IMR-90 (cell line): Measurements from ENCODE around the gene DAPK1. TPM values are rescaled to one million over a fixed set of nuclear protein-coding genes. Genes with fewer than 3 reads are reported as not detected.

Experiments used
- ATAC-seq: fragments of 200-7000 bp; cut with Tn5 transposase; 2 replicates; pipeline ENCODE4 v1.9.1; 2020; ENCODE audit warnings: low read depth, mild to moderate bottlenecking, moderate library complexity
- BruUV-seq: library from RNA; stranded (reverse); fragments of 400-500 nt; replicated peaks from 2 replicates; lab custom pipeline; 2021; lab: Mats Ljungman, UMichigan
- CTCF ChIA-PET: fragments of 300-600 bp; formaldehyde crosslinking; extraction: SDS; loops from one replicate; lab custom pipeline; 2021; ENCODE audit warnings: antibody characterized with exemption; lab: Yijun Ruan, JAX
- POLR2A ChIA-PET: fragments of 300-600 bp; sonication (Branson Sonifier 250); formaldehyde crosslinking; loops from one replicate; lab custom pipeline; 2022; ENCODE audit warnings: antibody characterized with exemption; ENCODE audit not compliant: unreplicated experiment; lab: Charles Lee
- DNase-seq: peaks from one replicate; pipeline ENCODE4 v3.0.0; 2013
- H2AFZ ChIP-seq: replicated peaks from 2 replicates; pipeline ENCODE3; 2013; ENCODE audit warnings: low read length, mild to moderate bottlenecking; ENCODE audit not compliant: poor library complexity
- H2AK5ac ChIP-seq: 2 replicates; pipeline ENCODE4 v1.6.1; 2013; ENCODE audit warnings: low read depth, low read length, inconsistent platforms
- H2AK9ac ChIP-seq: replicated peaks from 2 replicates; pipeline ENCODE3; 2013; ENCODE audit warnings: mild to moderate bottlenecking, low read depth, low read length, moderate library complexity; ENCODE audit not compliant: poor library complexity
- H2BK120ac ChIP-seq: 2 replicates; pipeline ENCODE4 v1.6.1; 2013; ENCODE audit warnings: low read depth, low read length, inconsistent platforms
- H2BK15ac ChIP-seq: 3 replicates; pipeline ENCODE4 v1.6.1; 2013; ENCODE audit warnings: low read depth, low read length, inconsistent platforms
- H2BK20ac ChIP-seq: 2 replicates; pipeline ENCODE4 v1.6.1; 2013; ENCODE audit warnings: low read depth, mild to moderate bottlenecking, inconsistent platforms, low read length, moderate library complexity
- H2BK5ac ChIP-seq: 2 replicates; pipeline ENCODE4 v1.6.1; 2013; ENCODE audit warnings: mild to moderate bottlenecking, low read depth, low read length, inconsistent platforms; ENCODE audit not compliant: poor library complexity, severe bottlenecking
- H3K14ac ChIP-seq: replicated peaks from 2 replicates; pipeline ENCODE4 v1.6.1; 2013; ENCODE audit warnings: low read depth, low read length, inconsistent platforms
- H3K18ac ChIP-seq: 2 replicates; pipeline ENCODE4 v1.6.1; 2013; ENCODE audit warnings: low read depth, low read length, control low read depth
- H3K23ac ChIP-seq: 2 replicates; pipeline ENCODE4 v1.6.1; 2013; ENCODE audit warnings: low read depth, low read length, inconsistent platforms
- H3K27ac ChIP-seq: 2 replicates; pipeline ENCODE4 v1.5.1; 2013; ENCODE audit warnings: mild to moderate bottlenecking, control low read depth, low read length; ENCODE audit not compliant: insufficient read depth
- H3K27me3 ChIP-seq: 2 replicates; pipeline ENCODE4 v1.6.1; 2013; ENCODE audit warnings: low read length; ENCODE audit not compliant: control insufficient read depth, insufficient read depth
- H3K36me3 ChIP-seq: 2 replicates; pipeline ENCODE4 v1.6.1; 2013; ENCODE audit warnings: low read length, mixed read lengths; ENCODE audit not compliant: control insufficient read depth, insufficient read depth
- H3K4ac ChIP-seq: 2 replicates; pipeline ENCODE4 v1.6.1; 2013; ENCODE audit warnings: low read depth, low read length, inconsistent platforms
- H3K4me1 ChIP-seq: 2 replicates; pipeline ENCODE4 v1.6.1; 2013; ENCODE audit warnings: low read length, mixed read lengths; ENCODE audit not compliant: control insufficient read depth, insufficient read depth
- H3K4me2 ChIP-seq: 2 replicates; pipeline ENCODE4 v1.6.1; 2013; ENCODE audit warnings: low read depth, mild to moderate bottlenecking, control low read depth, low read length, moderate library complexity
- H3K4me3 ChIP-seq: 2 replicates; pipeline ENCODE4 v1.5.1; 2013; ENCODE audit warnings: low read depth, mild to moderate bottlenecking, control low read depth, low read length, moderate library complexity; ENCODE audit not compliant: insufficient read depth
- H3K56ac ChIP-seq: 2 replicates; pipeline ENCODE4 v1.6.1; 2013; ENCODE audit warnings: low read length, inconsistent platforms; ENCODE audit not compliant: insufficient read depth; ENCODE audit errors: extremely low read depth
- H3K79me1 ChIP-seq, 2 experiments: 2 replicates each; pipeline ENCODE4 v1.6.1; 2013; ENCODE audit warnings: low read length in 2 of 2, inconsistent platforms in 1 of 2, low read depth in 1 of 2
- H3K9ac ChIP-seq: 2 replicates; pipeline ENCODE4 v1.6.1; 2013; ENCODE audit warnings: low read depth, low read length, control low read depth
- H3K9me1 ChIP-seq: 2 replicates; pipeline ENCODE4 v1.6.1; 2013; ENCODE audit warnings: low read length, inconsistent platforms; ENCODE audit not compliant: insufficient read depth
- H3K9me3 ChIP-seq: 2 replicates; pipeline ENCODE4 v1.6.1; 2013; ENCODE audit warnings: low read length; ENCODE audit not compliant: control insufficient read depth, insufficient read depth
- H4K20me1 ChIP-seq: 2 replicates; pipeline ENCODE4 v1.6.1; 2013; ENCODE audit warnings: low read length, inconsistent platforms; ENCODE audit not compliant: insufficient read depth
- H4K5ac ChIP-seq: 2 replicates; pipeline ENCODE4 v1.6.1; 2013; ENCODE audit warnings: mild to moderate bottlenecking, low read depth, low read length, control low read depth
- H4K8ac ChIP-seq, 2 experiments: 2 replicates each; pipeline ENCODE4 v1.6.1; 2013; ENCODE audit warnings: low read depth in 2 of 2, low read length in 2 of 2, control low read depth in 1 of 2, inconsistent platforms in 1 of 2
- H4K91ac ChIP-seq: 2 replicates; pipeline ENCODE4 v1.6.1; 2013; ENCODE audit warnings: low read depth, low read length, inconsistent platforms; ENCODE audit not compliant: insufficient read depth
- BHLHE40 ChIP-seq: fragments of 150-350 bp; IDR thresholded peaks from 2 replicates; pipeline ENCODE4 v1.6.1; 2016; ENCODE audit warnings: mild to moderate bottlenecking, low read depth, low read length
- CHD1 ChIP-seq: IDR thresholded peaks from 2 replicates; pipeline ENCODE4 v1.6.1; 2012; ENCODE audit warnings: low read depth, low read length, improper control_type of control experiment
- MAFK ChIP-seq: IDR thresholded peaks from 2 replicates; pipeline ENCODE4 v1.6.1; 2012; ENCODE audit warnings: low read depth, low read length, improper control_type of control experiment
- MAZ ChIP-seq: IDR thresholded peaks from 2 replicates; pipeline ENCODE4 v1.6.1; 2012; ENCODE audit warnings: low read depth, mild to moderate bottlenecking, low read length, improper control_type of control experiment, moderate library complexity, borderline replicate concordance
- NFE2L2 ChIP-seq: fragments of 150-350 bp; IDR thresholded peaks from 2 replicates; pipeline ENCODE4 v1.6.1; 2016; ENCODE audit warnings: low read depth, mild to moderate bottlenecking, low read length
- RAD21 ChIP-seq: IDR thresholded peaks from 2 replicates; pipeline ENCODE4 v1.6.1; 2012; ENCODE audit warnings: low read length, improper control_type of control experiment
- RCOR1 ChIP-seq: IDR thresholded peaks from 2 replicates; pipeline ENCODE4 v1.6.1; 2012; ENCODE audit warnings: mild to moderate bottlenecking, low read length, improper control_type of control experiment; ENCODE audit not compliant: insufficient replicate concordance
- SMC3 ChIP-seq: fragments of 150-350 bp; IDR thresholded peaks from 2 replicates; pipeline ENCODE4 v1.6.1; 2016; ENCODE audit warnings: low read depth, mild to moderate bottlenecking, antibody characterized with exemption, low read length, moderate library complexity
- WGBS, 2 experiments: methylation state at CpG; one replicate each; pipeline versions ENCODE4 v1.1.5 to v1.1.7; 2013; ENCODE audit warnings: missing lambda C conversion rate in 2 of 2; ENCODE audit not compliant: insufficient read length in 1 of 2; ENCODE audit errors: extremely low coverage in 2 of 2; 5-methylcytosine and 5-hydroxymethylcytosine counted together
- dilution Hi-C: fragments of 300-500 bp; cut with HindIII; formaldehyde crosslinking; loops from one replicate; pipeline ENCODE4 v1.14.3; 2018; ENCODE audit warnings: low sequenced_read_pairs; ENCODE audit not compliant: unreplicated experiment
- in situ Hi-C: fragments of 300-500 bp; cut with MboI; formaldehyde crosslinking; loops from 3 replicates; pipeline ENCODE4 v1.14.3; 2019; ENCODE audit warnings: low sequenced_read_pairs, inconsistent platforms, mixed read lengths
- intact Hi-C: fragments of 100-400 bp; cut with micrococcal nuclease; formaldehyde crosslinking; loops from 2 replicates; pipeline ENCODE4 v1.10.0; 2022
- polyA plus RNA-seq, 3 experiments: library from polyadenylated mRNA; depleted of rRNA; stranded (reverse); fragments of >200 nt; gene quantifications; 2 replicates each; pipeline ENCODE4 v1.2.3, GENCODE V29; 2012; ENCODE audit warnings: low replicate concordance in 1 of 3
- total RNA-seq: library from RNA; depleted of rRNA; stranded (reverse); fragments of >200 nt; gene quantifications from 2 replicates; pipeline ENCODE4 v1.2.3, GENCODE V29; 2012
- TF ChIP-seq, protein P1 (sequence below): fragments of 150-350 bp; IDR thresholded peaks from 2 replicates; pipeline ENCODE4 v1.6.1; 2017; ENCODE audit warnings: mild to moderate bottlenecking, antibody characterized with exemption, low read length, low read depth
- TF ChIP-seq, protein P2 (sequence below): conservative IDR thresholded peaks from 2 replicates; pipeline ENCODE4 v1.5.1; 2012; ENCODE audit warnings: mild to moderate bottlenecking, low read depth, low read length, improper control_type of control experiment

The DAPK1 gene
- total and polyA plus RNA-seq, 2 of the 4 experiments (the other 2 are of a cell fraction), result under 0.01 to 0.03 TPM

DNA sequence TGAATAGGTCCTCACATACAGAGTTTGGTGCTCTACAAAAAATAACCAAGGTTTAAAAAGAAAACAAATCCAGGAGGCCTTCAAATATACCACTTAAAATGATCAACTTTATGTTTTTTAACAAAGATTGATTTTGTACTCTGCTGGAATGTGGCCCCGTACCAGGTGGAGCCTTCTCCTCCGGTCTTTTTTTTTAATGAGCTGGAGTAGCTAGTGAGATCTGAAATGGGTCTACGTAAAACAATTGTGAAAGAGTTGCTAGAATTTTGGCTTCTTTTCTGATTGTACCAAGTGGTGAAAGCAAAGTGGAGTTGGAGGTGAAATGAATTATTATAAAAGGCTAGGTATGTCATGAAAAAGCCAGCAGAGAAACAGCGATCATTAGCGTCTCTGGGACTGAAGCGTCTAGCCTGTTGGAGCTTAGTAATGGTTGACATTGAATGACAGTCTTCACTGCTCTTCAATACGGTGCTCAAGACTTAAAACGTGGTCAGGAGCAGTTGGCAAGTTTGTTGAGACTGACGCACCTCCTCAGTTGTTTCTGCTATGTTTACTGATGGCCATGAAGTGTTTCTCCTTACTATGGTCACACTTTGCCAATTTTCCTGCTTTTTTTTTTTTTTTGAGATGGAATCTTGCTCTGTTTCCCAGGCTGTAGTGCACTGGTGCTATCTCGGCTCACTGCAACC, 84.4 kb downstream of the DAPK1 start:
- ATAC-seq, result no peak
- CTCF ChIA-PET, result no interaction called here
- intact Hi-C loops, result no loop called here

More for the DNA sequence above, 84.4 kb downstream of the DAPK1 start:
- no peak overlapping the region for H2AFZ ChIP-seq
- H2BK15ac ChIP-seq, result no peak overlapping the region
- dilution Hi-C loops (no loop called here), in situ Hi-C loops (no loop called here)
- no peak overlapping the region for H3K4me2 ChIP-seq
- H3K9ac ChIP-seq, result no peak overlapping the region
- H4K20me1 ChIP-seq, result no peaks in the 10 kb centered on the region
- H3K14ac ChIP-seq, result no peak overlapping the region
- H2AK9ac ChIP-seq, result no peak overlapping the region
- no peaks in the 10 kb centered on the region for H3K36me3 ChIP-seq
- H3K27ac ChIP-seq, result no peak overlapping the region
- H3K56ac ChIP-seq, result no peak overlapping the region
- H3K9me1 ChIP-seq, result no peaks in the 10 kb centered on the region
- H4K91ac ChIP-seq, result no peak overlapping the region
- no TSS peak for BruUV-seq
- TF ChIP-seq RCOR1 (no peak), NFE2L2 (no peak), SMC3 (no peak), MAZ (no peak), BHLHE40 (no peak), CHD1 (no peak), MAFK (no peak), RAD21 (no peak)
- TF ChIP-seq, protein P1, sequence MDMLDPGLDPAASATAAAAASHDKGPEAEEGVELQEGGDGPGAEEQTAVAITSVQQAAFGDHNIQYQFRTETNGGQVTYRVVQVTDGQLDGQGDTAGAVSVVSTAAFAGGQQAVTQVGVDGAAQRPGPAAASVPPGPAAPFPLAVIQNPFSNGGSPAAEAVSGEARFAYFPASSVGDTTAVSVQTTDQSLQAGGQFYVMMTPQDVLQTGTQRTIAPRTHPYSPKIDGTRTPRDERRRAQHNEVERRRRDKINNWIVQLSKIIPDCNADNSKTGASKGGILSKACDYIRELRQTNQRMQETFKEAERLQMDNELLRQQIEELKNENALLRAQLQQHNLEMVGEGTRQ, result no peak
- TF ChIP-seq, protein P2, sequence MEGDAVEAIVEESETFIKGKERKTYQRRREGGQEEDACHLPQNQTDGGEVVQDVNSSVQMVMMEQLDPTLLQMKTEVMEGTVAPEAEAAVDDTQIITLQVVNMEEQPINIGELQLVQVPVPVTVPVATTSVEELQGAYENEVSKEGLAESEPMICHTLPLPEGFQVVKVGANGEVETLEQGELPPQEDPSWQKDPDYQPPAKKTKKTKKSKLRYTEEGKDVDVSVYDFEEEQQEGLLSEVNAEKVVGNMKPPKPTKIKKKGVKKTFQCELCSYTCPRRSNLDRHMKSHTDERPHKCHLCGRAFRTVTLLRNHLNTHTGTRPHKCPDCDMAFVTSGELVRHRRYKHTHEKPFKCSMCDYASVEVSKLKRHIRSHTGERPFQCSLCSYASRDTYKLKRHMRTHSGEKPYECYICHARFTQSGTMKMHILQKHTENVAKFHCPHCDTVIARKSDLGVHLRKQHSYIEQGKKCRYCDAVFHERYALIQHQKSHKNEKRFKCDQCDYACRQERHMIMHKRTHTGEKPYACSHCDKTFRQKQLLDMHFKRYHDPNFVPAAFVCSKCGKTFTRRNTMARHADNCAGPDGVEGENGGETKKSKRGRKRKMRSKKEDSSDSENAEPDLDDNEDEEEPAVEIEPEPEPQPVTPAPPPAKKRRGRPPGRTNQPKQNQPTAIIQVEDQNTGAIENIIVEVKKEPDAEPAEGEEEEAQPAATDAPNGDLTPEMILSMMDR, result no peak
- no peaks in the 10 kb centered on the region for H3K9me3 ChIP-seq
- 73% methylated on average over 5 of the region's 10 CpGs; no CpG with 5 or more reads in 1 of the 2 experiments for WGBS, 2 experiments
- H4K8ac ChIP-seq, result no peak overlapping the region
- H3K18ac ChIP-seq, result no peak overlapping the region
- H3K4ac ChIP-seq, result no peak overlapping the region
- peaks cover 2% of the 10 kb centered on the region; the same call in 1 of the 2 replicates for H3K4me1 ChIP-seq
- no peak overlapping the region for H2BK120ac ChIP-seq
- H4K5ac ChIP-seq, result no peak overlapping the region
- no peak overlapping the region for H2BK5ac ChIP-seq
- no peak overlapping the region for H2AK5ac ChIP-seq
- H2BK20ac ChIP-seq, result no peak overlapping the region
- POLR2A ChIA-PET, result no interaction called here
- no peak overlapping the region for H3K23ac ChIP-seq
- H3K4me3 ChIP-seq, result no peak overlapping the region
- no peaks in the 10 kb centered on the region for H3K79me1 ChIP-seq
- 0 out of 2 replicates have a peak, but pooled peaks cover 2% of the 10 kb centered on the region for H3K27me3 ChIP-seq
- no peak for DNase-seq
